CD4-positive, alpha-beta memory T cell (primary cell): ENCODE measurements around the gene FAM193A. TPM values are rescaled to one million over a fixed set of nuclear protein-coding genes. Genes with fewer than 3 reads are reported as not detected.

Source experiments
- CTCF ChIA-PET: fragments of 350-600 bp; sonication (Branson Sonifier 250); formaldehyde crosslinking; loops from one replicate; lab custom pipeline; 2021; ENCODE audit warnings: inconsistent platforms; ENCODE audit not compliant: partially characterized antibody; lab: Charles Lee
- POLR2A ChIA-PET: fragments of 350-600 bp; sonication (Branson Sonifier 250); formaldehyde crosslinking; loops from one replicate; lab custom pipeline; 2021; ENCODE audit not compliant: partially characterized antibody; lab: Charles Lee
- DNase-seq, 5 donors: peaks; one replicate each; pipeline versions ENCODE4 v3.0.0 to v3.0.0-alpha.2; 2020 to 2022; ENCODE audit warnings: mixed read lengths in 1 of 5
- H3K27ac ChIP-seq: one replicate; pipeline ENCODE4 v1.7.0; 2013; ENCODE audit warnings: low read depth, low read length
- H3K27me3 ChIP-seq: 2 replicates; pipeline ENCODE4 v1.7.0; 2013; ENCODE audit warnings: mild to moderate bottlenecking, low read length, moderate library complexity; ENCODE audit not compliant: insufficient read depth
- H3K36me3 ChIP-seq: 2 replicates; pipeline ENCODE4 v1.7.0; 2013; ENCODE audit warnings: mild to moderate bottlenecking, low read length, moderate library complexity; ENCODE audit not compliant: insufficient read depth
- H3K4me1 ChIP-seq: 2 replicates; pipeline ENCODE4 v1.7.0; 2013; ENCODE audit warnings: mild to moderate bottlenecking, low read length, moderate library complexity; ENCODE audit not compliant: insufficient read depth
- H3K4me3 ChIP-seq, 2 donors: one replicate each; pipeline ENCODE4 v1.7.0; 2013; ENCODE audit warnings: low read length in 2 of 2, mild to moderate bottlenecking in 1 of 2
- H3K9me3 ChIP-seq, 2 donors: one replicate each; pipeline ENCODE4 v1.7.0; 2013; ENCODE audit warnings: low read length in 2 of 2, control low read depth in 1 of 2; ENCODE audit not compliant: control insufficient read depth in 1 of 2
- H3K27ac Mint-ChIP-seq, 7 donors: one replicate each; pipeline ENCODE4 v1.8.0; 2020 to 2021; ENCODE audit warnings: mixed read lengths in 7 of 7, mild to moderate bottlenecking in 6 of 7, inconsistent platforms in 3 of 7, moderate library complexity in 3 of 7
- H3K27me3 Mint-ChIP-seq, 2 donors: one replicate each; pipeline ENCODE4 v1.8.0; 2020 to 2021; ENCODE audit warnings: mixed read lengths in 2 of 2
- H3K36me3 Mint-ChIP-seq, 2 donors: one replicate each; pipeline ENCODE4 v1.8.0; 2020 to 2021; ENCODE audit warnings: mixed read lengths in 2 of 2, inconsistent platforms in 1 of 2, mild to moderate bottlenecking in 1 of 2
- H3K4me1 Mint-ChIP-seq, 4 donors: one replicate each; pipeline ENCODE4 v1.8.0; 2020 to 2021; ENCODE audit warnings: mixed read lengths in 4 of 4, mild to moderate bottlenecking in 1 of 4
- H3K4me3 Mint-ChIP-seq, 8 donors: one replicate each; pipeline ENCODE4 v1.8.0; 2020 to 2021; ENCODE audit warnings: mixed read lengths in 8 of 8, mild to moderate bottlenecking in 7 of 8, moderate library complexity in 6 of 8, inconsistent platforms in 3 of 8
- H3K9me3 Mint-ChIP-seq, 8 donors: one replicate each; pipeline ENCODE4 v1.8.0; 2020 to 2021; ENCODE audit warnings: mixed read lengths in 8 of 8, mild to moderate bottlenecking in 5 of 8, inconsistent platforms in 3 of 8, moderate library complexity in 1 of 8
- intact Hi-C: fragments of 100-400 bp; cut with micrococcal nuclease; formaldehyde crosslinking; loops from one replicate; pipeline ENCODE4 v1.15.1; 2023
- polyA plus RNA-seq, 2 donors: library from polyadenylated mRNA; unstranded; fragments of 300-500 nt; fragmentation: Illumina TruSeq; gene quantifications; one replicate each; pipeline ENCODE4 v1.2.3, GENCODE V29; 2021
- total RNA-seq, 2 experiments: library from RNA; stranded (reverse); gene quantifications; one replicate each; pipeline ENCODE4 v1.2.3, GENCODE V29; 2021

The FAM193A gene
- total and polyA plus RNA-seq, 4 experiments from 2014 or later = 0.16 to 47.8 (median 26.1) TPM

DNA sequence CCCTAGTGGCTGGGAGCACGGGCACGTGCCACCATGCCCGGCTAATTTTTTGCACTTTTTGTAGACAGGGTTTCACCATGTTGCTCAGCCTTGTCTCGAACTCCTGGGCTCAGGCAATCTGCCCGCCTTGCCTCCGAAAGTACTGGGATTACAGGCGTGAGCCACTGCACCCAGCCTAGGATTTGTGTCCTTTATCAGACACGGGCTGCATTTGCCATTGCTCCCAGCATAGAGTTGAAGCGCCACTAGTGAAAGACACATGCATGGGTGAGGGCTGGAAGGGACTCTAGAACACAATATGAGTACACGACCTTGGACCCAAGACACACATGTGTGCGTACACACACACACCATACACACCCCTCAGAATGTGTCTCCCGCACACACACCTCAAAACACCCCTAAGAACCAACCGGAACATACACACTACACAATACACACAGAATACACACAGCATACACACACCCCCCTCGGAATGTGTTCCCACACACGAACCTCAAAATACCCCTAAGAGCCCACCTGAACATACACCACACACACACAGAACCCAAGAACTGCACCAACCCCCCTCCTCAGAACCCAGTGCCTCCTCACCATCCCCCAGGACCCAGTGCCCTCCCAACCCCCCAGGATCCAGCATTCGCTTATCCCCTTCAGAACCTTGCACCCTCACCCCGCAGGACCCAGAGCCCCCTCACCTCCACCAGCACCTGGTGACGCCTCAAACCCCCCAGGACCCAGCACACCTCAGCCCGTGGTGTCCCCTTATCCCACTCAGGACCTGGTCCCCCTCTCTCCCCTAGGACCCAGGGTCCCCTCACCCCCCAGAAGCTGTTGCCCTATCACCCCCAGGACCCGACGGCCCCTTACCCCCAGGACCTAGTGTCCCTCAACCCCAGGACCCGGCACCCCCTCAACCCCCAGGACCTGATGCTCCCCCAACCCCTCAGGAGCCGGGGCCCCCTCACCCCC lies 218.7 kb downstream of the FAM193A start:
- H3K4me3 ChIP-seq = peak overlapping the region; percentile 25 to 68
- ChIA-PET POLR2A (interaction anchor here (1.0 to 2.2 kb wide), 11 partner anchors 8 to 285 kb away, joined by 3 to 11 read pairs (median 4); partner anchors contain the start of genes FAM193A, GRK4 and NOP14), CTCF (no interaction called here)
- H3K27me3 Mint-ChIP-seq = no peaks in the 10 kb centered on the region
- H3K27ac Mint-ChIP-seq = peak overlapping the region; percentile 18 to 87 (median 84)
- H3K36me3 ChIP-seq = peaks cover 9% of the 10 kb centered on the region
- peak overlapping the region; percentile 75 to 89 (median 86) for H3K4me3 Mint-ChIP-seq
- peaks cover 25% of the 10 kb centered on the region for H3K4me1 ChIP-seq
- intact Hi-C loops = loop anchor here (5.0 kb wide), 1 partner anchor 87 kb away; the partner anchor contains the start of gene ADD1
- H3K9me3 ChIP-seq = no peaks in the 10 kb centered on the region
- H3K36me3 Mint-ChIP-seq = peaks cover 4 to 5% of the 10 kb centered on the region in 2 donors
- no peak for DNase-seq
- H3K27ac ChIP-seq = peak overlapping the region; percentile 83
- no peaks in the 10 kb centered on the region for H3K9me3 Mint-ChIP-seq
- peaks cover 18 to 40% (median 31%) of the 10 kb centered on the region in 4 donors for H3K4me1 Mint-ChIP-seq
- H3K27me3 ChIP-seq = no peaks in the 10 kb centered on the region

DNA sequence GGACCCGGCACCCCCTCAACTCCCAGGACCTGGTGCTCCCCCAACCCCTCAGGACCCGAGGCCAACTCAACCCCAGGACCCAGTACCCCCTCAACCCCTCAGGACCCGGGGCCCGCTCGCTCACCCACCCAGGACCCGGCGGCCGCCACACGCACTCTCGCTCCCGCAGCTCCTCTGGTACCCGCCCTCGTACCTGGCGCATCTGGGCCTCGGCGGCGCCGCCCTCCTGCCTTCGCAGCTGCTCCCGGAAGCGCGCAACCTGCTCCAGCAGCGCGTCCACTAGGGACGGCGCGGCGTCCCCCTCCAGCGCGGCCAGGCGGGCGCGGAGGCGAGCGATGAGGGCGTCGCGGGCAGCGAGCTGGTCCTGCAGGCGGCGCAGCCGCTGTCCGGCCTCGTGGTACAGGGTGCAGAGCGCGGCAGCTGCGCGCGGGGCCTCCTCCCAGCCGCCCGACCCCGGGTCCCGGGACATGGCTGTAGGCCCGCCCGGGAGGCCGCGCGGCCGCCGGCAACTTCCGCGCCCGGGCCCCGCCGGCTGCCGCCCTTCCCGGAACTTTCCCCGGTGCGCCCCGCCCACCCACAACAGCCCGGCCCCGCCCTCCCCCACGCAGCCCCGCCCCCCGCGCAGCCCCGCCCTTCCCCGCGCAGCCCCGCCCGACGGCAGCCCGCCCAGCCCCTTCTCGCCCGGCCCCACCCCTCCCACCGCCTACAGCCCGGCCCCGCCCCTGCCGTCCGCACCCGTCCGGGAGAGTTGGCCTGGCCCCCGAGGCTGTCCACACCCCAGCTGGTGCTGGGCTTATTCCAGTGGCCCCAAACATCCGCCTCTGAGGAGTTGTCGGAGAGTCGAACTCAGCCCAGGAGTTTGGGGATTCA lies 219.6 kb downstream of the FAM193A start, which contains the start of gene TNIP2:
TSS of gene TNIP2 (minus strand) at position 516 of the 870 bp plus-strand sequence. CDS start at position 469, 47 bp downstream.
- peaks cover 25% of the 10 kb centered on the region for H3K4me1 ChIP-seq
- peak within 1 kb of the TSS; percentile 25 to 68 for H3K4me3 ChIP-seq
- POLR2A ChIA-PET = interaction anchor here (0.8 to 2.2 kb wide), 12 partner anchors 8 to 286 kb away, joined by 3 to 11 read pairs (median 4); partner anchors contain the start of genes FAM193A, GRK4 and NOP14
- CTCF ChIA-PET = interaction anchor here (1.0 to 1.1 kb wide), 2 partner anchors 10 to 116 kb away, joined by 3 read pairs; no protein-coding TSS in a partner anchor
- peaks cover 18 to 39% (median 29%) of the 10 kb centered on the region in 4 donors for H3K4me1 Mint-ChIP-seq
- H3K9me3 Mint-ChIP-seq = no peaks in the 10 kb centered on the region
- intact Hi-C loops = loop anchor here (2.0 to 5.0 kb wide), 2 partner anchors 86 to 207 kb away; partner anchors contain the start of genes ADD1, GRK4 and NOP14
- peaks cover 0 to 4% of the 10 kb centered on the region in 2 donors for H3K36me3 Mint-ChIP-seq
- peak within 1 kb of the TSS; percentile 68 to 93 (median 85) for H3K27ac Mint-ChIP-seq
- H3K36me3 ChIP-seq = peaks cover 9% of the 10 kb centered on the region
- no peaks in the 10 kb centered on the region for H3K27me3 Mint-ChIP-seq
- H3K27ac ChIP-seq = peak within 1 kb of the TSS; percentile 83
- peak; percentile 77 to 85 (median 81) for DNase-seq
- no peaks in the 10 kb centered on the region for H3K9me3 ChIP-seq
- no peaks in the 10 kb centered on the region for H3K27me3 ChIP-seq
- H3K4me3 Mint-ChIP-seq = peak within 1 kb of the TSS; percentile 75 to 89 (median 86)

DNA sequence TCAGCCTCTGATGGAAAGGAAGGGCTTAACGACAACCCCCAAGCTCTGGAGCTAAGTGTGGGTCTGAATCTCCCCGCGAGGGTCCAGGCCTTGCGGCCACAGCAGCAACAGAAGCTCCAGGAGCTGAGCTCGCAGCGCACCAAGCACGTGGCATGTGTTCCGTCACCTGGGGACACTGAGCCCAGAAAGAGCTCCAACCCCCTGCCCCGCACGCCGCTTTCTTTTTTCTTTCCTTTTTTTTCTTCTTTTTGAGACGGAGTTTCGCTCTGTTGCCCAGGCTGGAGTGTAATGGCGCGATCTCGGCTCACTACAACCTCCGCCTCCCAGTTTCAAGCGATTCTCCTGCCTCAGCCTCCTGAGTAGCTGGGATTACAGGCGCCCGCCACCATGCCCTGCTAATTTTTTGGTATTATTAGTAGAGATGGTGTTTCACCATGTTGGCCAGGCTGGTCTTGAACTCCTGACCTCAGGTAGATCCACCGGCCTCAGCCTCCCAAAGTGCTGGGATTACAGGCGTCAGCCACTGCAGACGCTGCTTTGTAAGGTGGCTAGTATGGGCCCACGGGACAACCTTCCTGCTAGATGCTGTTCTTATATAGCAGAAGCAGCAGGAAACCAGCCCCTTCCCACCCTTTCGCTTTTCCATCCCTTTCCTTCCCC lies 220.4 kb downstream of the FAM193A start:
- Mint-ChIP-seq H3K36me3 (peaks cover 0 to 4% of the 10 kb centered on the region in 2 donors), H3K4me3 (peak overlapping the region; percentile 61 to 79 (median 75)), H3K27ac (peak overlapping the region; percentile 18 to 93 (median 77)), H3K4me1 (peaks cover 18 to 39% (median 27%) of the 10 kb centered on the region in 4 donors), H3K9me3 (no peaks in the 10 kb centered on the region), H3K27me3 (no peaks in the 10 kb centered on the region)
- peaks cover 25% of the 10 kb centered on the region for H3K4me1 ChIP-seq
- H3K27me3 ChIP-seq = no peaks in the 10 kb centered on the region
- intact Hi-C loops = loop anchor here (2.0 to 5.0 kb wide), 2 partner anchors 85 to 206 kb away; partner anchors contain the start of genes ADD1, GRK4 and NOP14
- H3K36me3 ChIP-seq = peaks cover 9% of the 10 kb centered on the region
- DNase-seq = no peak
- ChIA-PET CTCF (interaction anchor here (1.0 to 1.1 kb wide), 2 partner anchors 9 to 115 kb away, joined by 3 read pairs; no protein-coding TSS in a partner anchor), POLR2A (interaction anchor here (1.0 to 2.2 kb wide), 4 partner anchors 122 to 207 kb away, joined by 3 to 11 read pairs (median 6); partner anchors contain the start of genes GRK4 and NOP14)
- H3K27ac ChIP-seq = peak overlapping the region; percentile 24
- H3K9me3 ChIP-seq = no peaks in the 10 kb centered on the region
- peak overlapping the region in 1 of 2 donors; percentile 45 for H3K4me3 ChIP-seq

DNA sequence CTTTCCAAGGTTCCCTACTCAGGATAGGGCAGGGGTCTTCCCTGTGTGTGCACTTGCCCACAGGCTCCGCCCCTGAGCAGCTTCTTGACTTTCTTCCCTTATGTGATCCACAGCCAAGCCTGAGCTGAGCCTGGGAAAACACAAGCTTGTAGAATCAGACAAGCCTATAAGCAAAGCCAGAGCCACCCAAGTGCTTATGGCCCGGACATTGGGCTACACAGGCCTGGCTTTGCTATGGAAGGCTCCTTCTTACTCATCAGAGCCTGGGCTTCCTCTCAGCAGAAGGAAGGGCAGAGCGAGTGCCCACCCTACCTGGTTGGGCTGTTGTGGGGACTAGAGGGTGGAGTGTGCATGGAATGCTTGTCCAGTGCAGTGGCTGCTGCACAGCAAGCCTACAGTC lies 221.0 kb downstream of the FAM193A start:
- Mint-ChIP-seq H3K27ac (peak overlapping the region in 6 of 7 donors; percentile 18 to 93 (median 74)), H3K4me1 (peaks cover 16 to 39% (median 27%) of the 10 kb centered on the region in 4 donors), H3K4me3 (peak overlapping the region; percentile 55 to 79 (median 71)), H3K36me3 (peaks cover 0 to 2% of the 10 kb centered on the region in 2 donors), H3K9me3 (no peaks in the 10 kb centered on the region), H3K27me3 (no peaks in the 10 kb centered on the region)
- H3K4me1 ChIP-seq = peaks cover 20% of the 10 kb centered on the region
- ChIA-PET CTCF (interaction anchor here (1.1 kb wide), 1 partner anchor 8 kb away, joined by 3 read pairs; no protein-coding TSS in a partner anchor), POLR2A (interaction anchor here (1.9 to 2.1 kb wide), 2 partner anchors 178 to 198 kb away, joined by 4 to 11 read pairs; no protein-coding TSS in a partner anchor)
- H3K27ac ChIP-seq = no peak overlapping the region
- intact Hi-C loops = loop anchor here (2.0 to 5.0 kb wide), 2 partner anchors 85 to 205 kb away; partner anchors contain the start of genes ADD1, GRK4 and NOP14
- DNase-seq = no peak
- H3K27me3 ChIP-seq = no peaks in the 10 kb centered on the region
- H3K9me3 ChIP-seq = no peaks in the 10 kb centered on the region
- peaks cover 4% of the 10 kb centered on the region for H3K36me3 ChIP-seq
- no peak overlapping the region for H3K4me3 ChIP-seq

DNA sequence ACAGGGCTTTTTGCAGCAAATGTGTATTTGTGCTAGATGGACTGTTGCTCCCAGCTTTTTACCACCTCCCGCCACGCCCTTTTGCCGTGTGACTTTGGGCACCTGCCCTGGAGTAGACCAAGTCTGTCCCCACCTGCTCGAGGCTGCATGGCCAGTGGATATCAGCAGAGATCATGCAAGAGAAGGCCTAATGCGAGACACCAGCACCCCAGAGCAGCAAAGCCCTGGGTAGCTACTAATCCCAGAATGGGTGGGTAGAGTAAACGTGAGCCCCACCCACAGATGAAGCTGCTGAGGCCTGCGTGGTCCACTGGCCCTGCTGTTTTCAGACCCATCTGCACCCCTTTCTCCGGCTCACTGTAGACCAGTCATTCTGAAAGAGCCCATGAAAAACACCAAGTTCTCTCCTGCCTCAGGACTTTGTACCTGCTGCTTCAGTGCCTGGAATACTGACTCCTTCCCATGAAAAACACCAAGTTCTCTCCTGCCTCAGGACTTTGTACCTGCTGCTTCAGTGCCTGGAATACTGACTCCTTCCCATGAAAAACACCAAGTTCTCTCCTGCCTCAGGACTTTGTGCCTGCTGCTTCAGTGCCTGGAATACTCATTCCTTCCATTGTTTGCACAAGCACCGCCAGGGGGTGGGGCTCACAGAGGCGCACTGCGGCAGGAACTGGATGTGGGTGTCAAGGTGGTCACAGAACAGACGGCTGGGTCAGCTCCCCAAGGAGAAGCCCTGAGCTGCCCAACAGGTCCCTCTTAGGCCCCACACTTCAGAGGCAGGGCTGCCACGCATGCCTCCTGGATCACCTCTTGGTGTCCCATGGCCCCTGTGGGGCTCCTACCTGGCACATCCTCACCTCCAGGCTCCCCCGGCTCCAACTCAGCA lies 224.8 kb downstream of the FAM193A start:
- H3K9me3 ChIP-seq = no peaks in the 10 kb centered on the region
- peaks cover 14% of the 10 kb centered on the region for H3K4me1 ChIP-seq
- Mint-ChIP-seq H3K36me3 (no peaks in the 10 kb centered on the region), H3K9me3 (no peaks in the 10 kb centered on the region), H3K27ac (peak overlapping the region in 3 of 7 donors; percentile 37 to 80 (median 60)), H3K27me3 (no peaks in the 10 kb centered on the region), H3K4me3 (peak overlapping the region in 1 of 8 donors; percentile 17), H3K4me1 (peaks cover 0 to 21% (median 9%) of the 10 kb centered on the region in 4 donors)
- CTCF ChIA-PET = interaction anchor here (0.9 to 1.6 kb wide), 3 partner anchors 111 to 198 kb away, joined by 3 to 8 read pairs (median 3); no protein-coding TSS in a partner anchor
- no peak overlapping the region for H3K27ac ChIP-seq
- POLR2A ChIA-PET = interaction anchor here (0.7 kb wide), 1 partner anchor 51 kb away, joined by 3 read pairs; no protein-coding TSS in a partner anchor
- no peak overlapping the region for H3K4me3 ChIP-seq
- intact Hi-C loops = loop anchor here (10.0 kb wide), 1 partner anchor 54 kb away; no protein-coding TSS in a partner anchor
- H3K36me3 ChIP-seq = no peaks in the 10 kb centered on the region
- DNase-seq = no peak
- H3K27me3 ChIP-seq = no peaks in the 10 kb centered on the region
